Liver (tissue), 9 donors: ENCODE results near the gene NHERF2. TPM values are rescaled to one million over a fixed set of nuclear protein-coding genes. Genes with fewer than 3 reads are reported as not detected.

Experiments
- DNase-seq: peaks from one replicate; pipeline ENCODE4 v3.0.0-alpha.2; 2017; ENCODE audit warnings: low spot score
- H3K27ac ChIP-seq, 2 donors: one replicate each; pipeline ENCODE4 v1.7.0; 2013; ENCODE audit warnings: inconsistent platforms in 2 of 2, low read length in 2 of 2, control low read depth in 1 of 2, low read depth in 1 of 2, mild to moderate bottlenecking in 1 of 2
- H3K27me3 ChIP-seq, 4 donors: one replicate each; pipeline versions ENCODE4 v1.6.1 to v1.7.0; 2013; ENCODE audit warnings: low read length in 3 of 4, inconsistent platforms in 1 of 4, mild to moderate bottlenecking in 1 of 4, moderate library complexity in 1 of 4; ENCODE audit not compliant: control insufficient read depth in 4 of 4, insufficient read depth in 4 of 4
- H3K36me3 ChIP-seq, 4 donors: one replicate each; pipeline versions ENCODE4 v1.6.1 to v1.7.0; 2013; ENCODE audit warnings: low read length in 3 of 4, mild to moderate bottlenecking in 3 of 4, low read depth in 1 of 4, moderate library complexity in 1 of 4; ENCODE audit not compliant: control insufficient read depth in 4 of 4, insufficient read depth in 3 of 4
- H3K4me1 ChIP-seq, 4 donors: one replicate each; pipeline versions ENCODE4 v1.6.1 to v1.7.0; 2013; ENCODE audit warnings: low read length in 3 of 4, mild to moderate bottlenecking in 3 of 4, moderate library complexity in 1 of 4; ENCODE audit not compliant: control insufficient read depth in 4 of 4, insufficient read depth in 4 of 4
- H3K4me3 ChIP-seq, 3 donors: one replicate each; pipeline versions ENCODE4 v1.6.1 to v1.7.0; 2013; ENCODE audit warnings: low read length in 3 of 3, control low read depth in 1 of 3, low read depth in 1 of 3, mild to moderate bottlenecking in 1 of 3
- H3K9ac ChIP-seq, 2 donors: one replicate each; pipeline ENCODE4 v1.7.0; 2013; ENCODE audit warnings: low read length in 2 of 2, mild to moderate bottlenecking in 2 of 2, moderate library complexity in 2 of 2, control low read depth in 1 of 2, low read depth in 1 of 2
- H3K9me3 ChIP-seq, 4 donors: one replicate each; pipeline versions ENCODE4 v1.6.1 to v1.7.0; 2013; ENCODE audit warnings: low read length in 3 of 4; ENCODE audit not compliant: control insufficient read depth in 4 of 4
- HNF4A ChIP-seq, 2 donors: conservative IDR thresholded peaks; 2 replicates each; pipeline ENCODE4 v1.6.1; 2016; ENCODE audit warnings: antibody characterized with exemption in 2 of 2, mild to moderate bottlenecking in 2 of 2
- JUND ChIP-seq, 2 donors: IDR thresholded peaks; 2 replicates each; pipeline ENCODE4 v1.6.1; 2016; ENCODE audit warnings: antibody characterized with exemption in 2 of 2
- NR2F2 ChIP-seq: IDR thresholded peaks from 2 replicates; pipeline ENCODE4 v1.6.1; 2016; ENCODE audit warnings: antibody characterized with exemption
- RAD21 ChIP-seq, 2 donors: IDR thresholded peaks; 2 replicates each; pipeline ENCODE4 v1.6.1; 2016; ENCODE audit warnings: antibody characterized with exemption in 2 of 2, mild to moderate bottlenecking in 2 of 2
- RXRA ChIP-seq, 2 donors: IDR thresholded peaks; 2 replicates each; pipeline ENCODE4 v1.6.1; 2017 to 2018; ENCODE audit warnings: antibody characterized with exemption in 2 of 2, mild to moderate bottlenecking in 1 of 2
- SP1 ChIP-seq: IDR thresholded peaks from 2 replicates; pipeline ENCODE4 v1.6.1; 2018; ENCODE audit warnings: antibody characterized with exemption, mild to moderate bottlenecking
- TAF1 ChIP-seq: conservative IDR thresholded peaks from 2 replicates; pipeline ENCODE4 v1.6.1; 2016; ENCODE audit warnings: antibody characterized with exemption, mild to moderate bottlenecking
- YY1 ChIP-seq: IDR thresholded peaks from 2 replicates; pipeline ENCODE4 v1.6.1; 2016; ENCODE audit warnings: antibody characterized with exemption, mild to moderate bottlenecking
- WGBS: extraction: QIAGEN DNeasy Blood & Tissue Kit; methylation state at CpG from one replicate; pipeline ENCODE4 v1.1.7; 2013; 5-methylcytosine and 5-hydroxymethylcytosine counted together
- polyA plus RNA-seq, 2 donors: library from polyadenylated mRNA; stranded (reverse) in 1 of 2; unstranded in 1 of 2; fragments of 200-250 nt in 1 of 2; fragments of >200 nt in 1 of 2; fragmentation: Nextera tagmentation in 1 of 2; extraction: Ambion mirVana in 1 of 2; gene quantifications; one replicate each; pipeline versions ENCODE4 v1.2.1 to v1.2.3, GENCODE V29; 2013 to 2015
- total RNA-seq, 2 donors: library from RNA; depleted of rRNA; stranded (reverse); fragments of >200 nt; gene quantifications; one replicate each; pipeline ENCODE4 v1.2.3, GENCODE V29; 2014
- TF ChIP-seq, protein P1 (sequence below): IDR thresholded peaks from 2 replicates; pipeline ENCODE4 v1.6.1; 2016; ENCODE audit warnings: antibody characterized with exemption, mild to moderate bottlenecking
- TF ChIP-seq, protein P2 (sequence below): fragments of 150-350 bp; IDR thresholded peaks from 2 replicates; pipeline ENCODE4 v1.5.1; 2017; ENCODE audit warnings: improper control_type of control experiment, low read depth, low read length; ENCODE audit not compliant: missing input control
- TF ChIP-seq, protein P3 (sequence below): IDR thresholded peaks from 2 replicates; pipeline ENCODE4 v1.6.1; 2016; ENCODE audit warnings: antibody characterized with exemption
- donor health status: healthy.
- donor health status: healthy.
- donor health status: healthy.
- donor health status: healthy.
- donor health status: healthy.

The NHERF2 gene
- total and polyA plus RNA-seq, 4 donors: 36.6 to 205 (median 74.1) TPM

DNA sequence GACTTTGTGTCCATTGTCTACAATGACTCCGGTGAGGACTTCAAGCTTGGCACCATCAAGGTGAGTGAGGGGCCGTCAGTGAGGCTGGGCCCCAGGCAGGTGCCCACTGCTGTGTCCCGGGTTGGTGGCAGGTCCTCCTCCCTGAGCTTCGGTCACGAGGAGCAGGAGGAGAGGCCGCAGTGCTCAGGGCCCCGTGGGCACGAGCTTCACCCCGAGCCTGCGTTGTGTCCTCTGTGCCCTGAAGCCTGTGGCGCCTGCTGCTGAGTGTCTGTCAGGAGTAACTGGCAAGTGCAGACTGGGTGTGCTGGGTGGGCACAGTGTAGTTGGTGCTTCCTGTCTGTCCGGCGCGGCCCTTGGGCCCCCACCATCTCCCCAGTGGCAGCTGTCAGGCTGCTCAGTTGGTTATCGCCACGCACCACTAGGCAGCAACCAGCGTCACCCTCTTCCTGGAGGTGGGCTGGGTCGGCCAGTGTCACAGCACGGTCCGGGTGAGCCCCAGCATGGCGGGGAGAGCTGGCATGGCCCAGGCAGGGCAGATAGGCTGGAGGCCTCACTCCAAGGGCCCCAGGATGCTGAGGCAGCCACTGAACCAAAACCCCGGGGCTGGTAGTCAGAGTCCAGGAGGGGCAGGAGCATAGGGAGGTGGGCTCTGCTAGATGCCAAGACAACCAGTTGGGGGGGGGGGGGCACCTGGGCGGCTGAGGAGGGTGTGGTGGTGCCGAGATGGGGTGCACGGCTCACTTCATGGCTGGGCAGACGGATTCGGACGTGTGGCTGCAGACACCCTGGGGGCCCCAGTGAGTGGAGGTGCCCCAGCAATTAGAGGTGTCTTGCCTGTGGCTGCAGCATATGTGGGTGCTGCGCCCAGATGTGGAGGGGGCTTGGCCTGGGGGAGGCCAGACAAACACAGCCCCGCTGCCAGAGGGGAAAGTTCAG lies 60.4 kb downstream of the NHERF2 start:
- Histone ChIP-seq H3K9me3 (no peaks in the 10 kb centered on the region), H3K4me1 (peaks cover 16 to 71% (median 45%) of the 10 kb centered on the region in 4 donors), H3K9ac (no peak overlapping the region), H3K27ac (peak overlapping the region in 1 of 2 donors; percentile 9), H3K27me3 (no peaks in the 10 kb centered on the region), H3K36me3 (peaks cover 2 to 29% (median 12%) of the 10 kb centered on the region in 4 donors), H3K4me3 (no peak overlapping the region)
- WGBS: 92% methylated on average over 30 of the region's 30 CpGs
- DNase-seq: no peak
- no peak for TF ChIP-seq YY1
- TF ChIP-seq RXRA (IDR thresholded peaks at IDR 0.05): no peak
- TF ChIP-seq HNF4A (conservative IDR thresholded peaks at IDR 0.05): no peak
- TF ChIP-seq, protein P1, sequence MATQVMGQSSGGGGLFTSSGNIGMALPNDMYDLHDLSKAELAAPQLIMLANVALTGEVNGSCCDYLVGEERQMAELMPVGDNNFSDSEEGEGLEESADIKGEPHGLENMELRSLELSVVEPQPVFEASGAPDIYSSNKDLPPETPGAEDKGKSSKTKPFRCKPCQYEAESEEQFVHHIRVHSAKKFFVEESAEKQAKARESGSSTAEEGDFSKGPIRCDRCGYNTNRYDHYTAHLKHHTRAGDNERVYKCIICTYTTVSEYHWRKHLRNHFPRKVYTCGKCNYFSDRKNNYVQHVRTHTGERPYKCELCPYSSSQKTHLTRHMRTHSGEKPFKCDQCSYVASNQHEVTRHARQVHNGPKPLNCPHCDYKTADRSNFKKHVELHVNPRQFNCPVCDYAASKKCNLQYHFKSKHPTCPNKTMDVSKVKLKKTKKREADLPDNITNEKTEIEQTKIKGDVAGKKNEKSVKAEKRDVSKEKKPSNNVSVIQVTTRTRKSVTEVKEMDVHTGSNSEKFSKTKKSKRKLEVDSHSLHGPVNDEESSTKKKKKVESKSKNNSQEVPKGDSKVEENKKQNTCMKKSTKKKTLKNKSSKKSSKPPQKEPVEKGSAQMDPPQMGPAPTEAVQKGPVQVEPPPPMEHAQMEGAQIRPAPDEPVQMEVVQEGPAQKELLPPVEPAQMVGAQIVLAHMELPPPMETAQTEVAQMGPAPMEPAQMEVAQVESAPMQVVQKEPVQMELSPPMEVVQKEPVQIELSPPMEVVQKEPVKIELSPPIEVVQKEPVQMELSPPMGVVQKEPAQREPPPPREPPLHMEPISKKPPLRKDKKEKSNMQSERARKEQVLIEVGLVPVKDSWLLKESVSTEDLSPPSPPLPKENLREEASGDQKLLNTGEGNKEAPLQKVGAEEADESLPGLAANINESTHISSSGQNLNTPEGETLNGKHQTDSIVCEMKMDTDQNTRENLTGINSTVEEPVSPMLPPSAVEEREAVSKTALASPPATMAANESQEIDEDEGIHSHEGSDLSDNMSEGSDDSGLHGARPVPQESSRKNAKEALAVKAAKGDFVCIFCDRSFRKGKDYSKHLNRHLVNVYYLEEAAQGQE: no peak
- TF ChIP-seq JUND (IDR thresholded peaks at IDR 0.05): no peak

DNA sequence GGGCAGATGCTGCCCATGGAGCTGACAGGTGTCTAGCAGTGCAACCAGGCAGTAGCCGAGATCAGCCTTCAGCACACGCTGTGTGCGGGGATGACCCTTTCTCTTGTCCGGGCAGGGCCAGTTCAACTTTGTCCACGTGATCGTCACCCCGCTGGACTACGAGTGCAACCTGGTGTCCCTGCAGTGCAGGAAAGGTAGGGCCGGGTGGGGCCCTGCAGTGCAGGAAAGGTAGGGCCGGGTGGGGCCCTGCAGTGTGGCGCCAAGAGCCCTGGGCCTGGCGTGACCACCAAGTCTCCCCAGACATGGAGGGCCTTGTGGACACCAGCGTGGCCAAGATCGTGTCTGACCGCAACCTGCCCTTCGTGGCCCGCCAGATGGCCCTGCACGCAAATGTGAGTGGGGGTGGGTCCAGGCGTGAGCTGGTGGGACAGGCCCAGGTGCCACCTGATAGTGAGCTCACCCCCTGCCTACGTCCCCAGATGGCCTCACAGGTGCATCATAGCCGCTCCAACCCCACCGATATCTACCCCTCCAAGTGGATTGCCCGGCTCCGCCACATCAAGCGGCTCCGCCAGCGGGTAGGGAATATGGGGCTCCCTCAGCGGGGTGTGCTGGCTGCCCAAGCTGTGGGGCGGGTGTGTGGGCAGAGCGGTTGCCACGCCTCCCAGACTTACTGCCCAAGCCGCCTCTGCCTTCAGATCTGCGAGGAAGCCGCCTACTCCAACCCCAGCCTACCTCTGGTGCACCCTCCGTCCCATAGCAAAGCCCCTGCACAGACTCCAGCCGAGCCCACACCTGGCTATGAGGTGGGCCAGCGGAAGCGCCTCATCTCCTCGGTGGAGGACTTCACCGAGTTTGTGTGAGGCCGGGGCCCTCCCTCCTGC lies 61.3 kb downstream of the NHERF2 start:
- Histone ChIP-seq H3K4me1 (peaks cover 16 to 65% (median 41%) of the 10 kb centered on the region in 4 donors), H3K9me3 (no peaks in the 10 kb centered on the region), H3K4me3 (no peak overlapping the region), H3K27me3 (no peaks in the 10 kb centered on the region), H3K27ac (no peak overlapping the region), H3K36me3 (peaks cover 2 to 33% (median 12%) of the 10 kb centered on the region in 4 donors), H3K9ac (no peak overlapping the region)
- 78% methylated on average over 41 of the region's 41 CpGs for WGBS
- TF ChIP-seq TAF1: no peak
- no peak for TF ChIP-seq NR2F2
- peak; percentile 63 to 65 for TF ChIP-seq RXRA (IDR thresholded peaks at IDR 0.05)
- TF ChIP-seq YY1: no peak
- TF ChIP-seq, protein P2, sequence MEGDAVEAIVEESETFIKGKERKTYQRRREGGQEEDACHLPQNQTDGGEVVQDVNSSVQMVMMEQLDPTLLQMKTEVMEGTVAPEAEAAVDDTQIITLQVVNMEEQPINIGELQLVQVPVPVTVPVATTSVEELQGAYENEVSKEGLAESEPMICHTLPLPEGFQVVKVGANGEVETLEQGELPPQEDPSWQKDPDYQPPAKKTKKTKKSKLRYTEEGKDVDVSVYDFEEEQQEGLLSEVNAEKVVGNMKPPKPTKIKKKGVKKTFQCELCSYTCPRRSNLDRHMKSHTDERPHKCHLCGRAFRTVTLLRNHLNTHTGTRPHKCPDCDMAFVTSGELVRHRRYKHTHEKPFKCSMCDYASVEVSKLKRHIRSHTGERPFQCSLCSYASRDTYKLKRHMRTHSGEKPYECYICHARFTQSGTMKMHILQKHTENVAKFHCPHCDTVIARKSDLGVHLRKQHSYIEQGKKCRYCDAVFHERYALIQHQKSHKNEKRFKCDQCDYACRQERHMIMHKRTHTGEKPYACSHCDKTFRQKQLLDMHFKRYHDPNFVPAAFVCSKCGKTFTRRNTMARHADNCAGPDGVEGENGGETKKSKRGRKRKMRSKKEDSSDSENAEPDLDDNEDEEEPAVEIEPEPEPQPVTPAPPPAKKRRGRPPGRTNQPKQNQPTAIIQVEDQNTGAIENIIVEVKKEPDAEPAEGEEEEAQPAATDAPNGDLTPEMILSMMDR: no peak
- peak in 1 of 2 donors; percentile 24 for TF ChIP-seq RAD21 (IDR thresholded peaks at IDR 0.05)
- TF ChIP-seq, protein P3, sequence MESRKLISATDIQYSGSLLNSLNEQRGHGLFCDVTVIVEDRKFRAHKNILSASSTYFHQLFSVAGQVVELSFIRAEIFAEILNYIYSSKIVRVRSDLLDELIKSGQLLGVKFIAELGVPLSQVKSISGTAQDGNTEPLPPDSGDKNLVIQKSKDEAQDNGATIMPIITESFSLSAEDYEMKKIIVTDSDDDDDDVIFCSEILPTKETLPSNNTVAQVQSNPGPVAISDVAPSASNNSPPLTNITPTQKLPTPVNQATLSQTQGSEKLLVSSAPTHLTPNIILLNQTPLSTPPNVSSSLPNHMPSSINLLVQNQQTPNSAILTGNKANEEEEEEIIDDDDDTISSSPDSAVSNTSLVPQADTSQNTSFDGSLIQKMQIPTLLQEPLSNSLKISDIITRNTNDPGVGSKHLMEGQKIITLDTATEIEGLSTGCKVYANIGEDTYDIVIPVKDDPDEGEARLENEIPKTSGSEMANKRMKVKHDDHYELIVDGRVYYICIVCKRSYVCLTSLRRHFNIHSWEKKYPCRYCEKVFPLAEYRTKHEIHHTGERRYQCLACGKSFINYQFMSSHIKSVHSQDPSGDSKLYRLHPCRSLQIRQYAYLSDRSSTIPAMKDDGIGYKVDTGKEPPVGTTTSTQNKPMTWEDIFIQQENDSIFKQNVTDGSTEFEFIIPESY: no peak
- no peak for TF ChIP-seq SP1
- TF ChIP-seq, protein P1: no peak
- TF ChIP-seq HNF4A (conservative IDR thresholded peaks at IDR 0.05): peak; percentile 50 to 53
- no peak for DNase-seq
